GM21825 (cell line): Measurements from ENCODE around the gene GIPC3.

Experiments
- ATAC-seq: cut with Tn5 transposase; IDR thresholded peaks from one replicate; pipeline ENCODE4 v1.9.1; 2021; ENCODE audit warnings: mild to moderate bottlenecking, moderate library complexity; ENCODE audit not compliant: unreplicated experiment

Gene GIPC3, protein sequence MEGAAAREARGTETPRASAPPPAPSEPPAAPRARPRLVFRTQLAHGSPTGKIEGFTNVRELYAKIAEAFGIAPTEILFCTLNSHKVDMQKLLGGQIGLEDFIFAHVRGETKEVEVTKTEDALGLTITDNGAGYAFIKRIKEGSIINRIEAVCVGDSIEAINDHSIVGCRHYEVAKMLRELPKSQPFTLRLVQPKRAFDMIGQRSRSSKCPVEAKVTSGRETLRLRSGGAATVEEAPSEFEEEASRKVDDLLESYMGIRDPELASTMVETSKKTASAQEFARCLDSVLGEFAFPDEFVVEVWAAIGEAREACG

DNA sequence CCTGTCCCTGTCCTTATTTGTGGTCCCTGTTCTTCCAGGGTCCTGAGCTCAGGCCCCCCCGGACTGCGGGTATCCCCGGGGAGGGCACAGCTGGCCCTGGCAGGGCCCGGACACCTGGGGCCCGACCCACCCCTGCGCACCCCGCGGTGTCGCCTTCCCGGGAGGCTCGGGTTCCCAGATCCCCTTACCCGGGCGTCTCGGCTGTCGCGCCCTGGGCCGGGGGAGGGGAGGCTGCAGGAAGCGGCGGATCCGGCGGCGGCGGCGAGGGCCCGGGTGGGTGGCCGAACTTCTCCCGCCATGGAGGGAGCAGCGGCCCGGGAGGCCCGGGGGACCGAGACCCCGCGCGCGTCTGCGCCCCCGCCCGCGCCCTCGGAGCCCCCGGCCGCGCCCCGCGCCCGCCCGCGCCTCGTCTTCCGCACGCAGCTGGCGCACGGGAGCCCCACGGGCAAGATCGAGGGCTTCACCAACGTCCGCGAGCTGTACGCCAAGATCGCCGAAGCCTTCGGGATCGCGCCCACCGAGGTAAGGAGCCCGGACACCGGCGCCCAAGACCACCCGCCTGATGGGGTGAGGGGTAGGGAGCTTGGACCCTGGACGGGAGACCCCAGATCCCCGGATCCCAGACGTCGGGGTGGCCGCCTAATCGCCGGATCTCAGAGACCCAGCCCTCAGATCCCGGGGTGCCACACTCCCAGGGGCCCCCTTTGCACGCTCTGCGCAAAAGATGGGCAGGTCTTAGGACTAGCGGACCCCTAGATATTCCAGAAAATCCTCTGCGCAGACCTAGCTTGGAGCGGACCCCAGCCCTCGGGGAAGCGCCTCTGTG, at the start of gene GIPC3:
GIPC3 (plus strand) TSS at position 178 of the 826 bp plus-strand sequence; CDS start at position 298, 120 bp downstream.
- no peak for ATAC-seq

DNA sequence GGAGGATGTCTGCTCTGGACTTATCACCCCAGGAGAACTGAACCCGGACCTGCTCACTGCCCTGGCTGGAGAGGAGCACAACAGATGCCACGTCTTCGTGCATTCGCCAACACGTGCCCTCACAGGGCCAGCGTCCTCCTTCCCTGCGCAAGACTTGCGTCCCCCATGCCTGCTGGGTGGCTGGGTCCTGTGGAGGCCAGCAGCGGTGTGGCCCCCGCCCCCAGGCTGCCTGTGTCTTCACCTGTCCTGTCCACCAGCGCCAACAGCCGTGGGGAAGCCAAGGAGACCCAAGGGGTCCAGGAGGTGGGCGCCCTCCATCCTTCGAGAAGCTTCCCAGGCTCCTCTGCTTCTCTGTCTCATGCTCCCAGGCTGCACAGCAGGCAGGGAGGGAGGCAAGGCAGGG, 49.7 kb upstream of the GIPC3 start:
- no peak for ATAC-seq

DNA sequence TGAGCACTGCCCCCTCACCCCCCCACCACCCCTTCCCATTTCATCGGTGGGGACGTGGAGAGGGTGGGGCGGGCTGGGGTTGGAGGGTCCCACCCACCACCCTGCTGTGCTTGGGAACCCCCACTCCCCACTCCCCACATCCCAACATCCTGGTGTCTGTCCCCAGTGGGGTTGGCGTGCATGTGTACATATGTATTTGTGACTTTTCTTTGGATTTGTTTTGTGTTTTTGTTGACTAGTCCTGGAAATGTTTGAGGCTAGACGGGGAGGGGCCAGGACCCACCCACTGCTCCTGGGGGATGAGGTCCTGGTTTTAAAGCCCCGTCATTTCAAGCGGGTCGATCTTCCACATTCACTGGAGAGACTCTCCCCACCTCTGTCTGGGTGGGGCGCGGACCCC, 49.3 kb upstream of the GIPC3 start:
- no peak for ATAC-seq

DNA sequence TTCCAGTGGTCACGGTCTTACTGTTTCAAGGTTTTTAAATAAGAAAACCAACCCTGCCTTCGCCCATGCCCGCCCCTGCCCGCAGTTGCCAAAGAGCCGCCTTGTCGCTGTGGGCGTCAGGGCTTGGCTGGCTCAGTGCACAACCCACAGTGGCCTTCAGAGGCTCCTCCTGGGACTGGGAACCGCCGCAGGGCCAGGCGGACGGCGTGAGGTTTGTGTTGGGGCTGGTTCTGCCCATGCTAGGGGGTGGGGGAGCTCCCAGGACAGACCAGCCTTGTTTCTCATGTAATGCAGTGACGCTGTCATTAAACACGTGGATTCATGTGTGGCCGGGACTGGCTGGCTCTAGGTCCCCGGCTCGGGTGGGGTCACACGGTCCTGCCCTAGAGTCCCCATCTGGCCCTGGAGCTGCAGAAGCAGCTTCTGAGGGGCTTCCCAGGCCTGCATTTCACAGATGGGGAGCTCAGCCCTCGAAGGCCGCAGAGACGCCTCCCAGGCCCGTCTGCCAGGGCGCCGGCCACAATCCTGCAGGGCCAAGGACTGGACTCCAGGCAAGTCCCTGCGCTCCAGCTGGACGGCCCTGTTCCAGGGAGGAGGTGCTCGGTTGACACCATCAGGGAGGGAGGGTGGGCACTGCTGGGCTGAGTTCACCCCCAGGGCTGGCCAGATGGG, 48.7 kb upstream of the GIPC3 start:
- no peak for ATAC-seq

DNA sequence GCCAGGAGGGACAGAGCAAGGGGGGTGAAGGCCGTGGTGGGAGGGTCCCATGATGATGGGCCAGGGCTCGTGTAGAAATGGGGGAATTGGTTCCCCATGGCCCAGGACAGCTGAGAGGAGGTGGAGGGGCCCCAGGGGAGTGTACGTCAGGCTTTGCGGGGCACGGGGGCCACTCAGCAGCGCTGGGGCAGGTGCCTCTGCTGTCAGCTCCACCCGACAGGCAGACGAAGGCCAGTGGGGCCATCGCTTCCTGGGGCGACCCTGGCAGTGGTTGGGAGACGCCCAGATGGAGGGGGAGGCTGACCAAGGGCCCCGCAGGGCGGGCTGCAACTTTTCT, 48.2 kb upstream of the GIPC3 start:
- ATAC-seq: no peak

DNA sequence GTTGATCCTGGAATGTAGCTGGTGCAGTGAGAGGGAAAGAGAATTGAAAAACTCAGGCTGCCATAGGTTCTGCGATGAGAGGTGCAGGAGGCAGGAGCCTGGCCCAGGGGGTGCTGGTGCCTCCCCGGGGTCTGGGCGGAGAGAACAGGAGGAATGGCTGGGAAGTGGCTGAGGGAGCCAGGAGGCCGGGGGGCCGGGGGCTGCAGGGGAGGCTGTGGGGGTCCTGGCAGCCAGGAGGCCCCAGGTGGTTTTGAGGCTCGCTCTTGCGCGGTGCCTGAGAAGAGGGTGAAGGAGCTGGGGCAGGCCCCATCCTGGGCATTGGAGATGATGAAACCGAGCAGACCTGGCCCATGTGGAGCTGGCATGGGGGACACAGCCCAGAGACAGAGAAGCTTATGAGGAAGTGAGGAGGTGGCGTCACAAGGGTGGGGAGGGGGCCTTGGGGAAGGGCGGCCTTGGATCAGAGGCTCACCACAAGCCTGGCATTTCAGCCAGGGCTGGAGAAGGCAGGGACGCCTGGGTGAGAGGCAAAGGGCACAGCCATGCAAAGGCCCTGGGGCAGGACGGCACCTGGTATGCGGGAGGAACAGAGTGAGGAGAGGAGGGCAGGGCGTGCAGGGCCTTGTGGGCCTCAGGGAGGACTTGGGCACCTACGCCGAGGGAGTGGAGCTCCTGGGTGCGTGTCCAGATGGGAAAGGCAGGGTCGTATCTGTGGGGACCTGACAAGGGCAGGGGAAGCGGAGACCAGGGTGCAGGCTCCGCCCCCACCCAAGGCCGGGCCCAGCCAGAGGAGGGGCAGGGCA, 47.6 kb upstream of the GIPC3 start:
- no peak for ATAC-seq

DNA sequence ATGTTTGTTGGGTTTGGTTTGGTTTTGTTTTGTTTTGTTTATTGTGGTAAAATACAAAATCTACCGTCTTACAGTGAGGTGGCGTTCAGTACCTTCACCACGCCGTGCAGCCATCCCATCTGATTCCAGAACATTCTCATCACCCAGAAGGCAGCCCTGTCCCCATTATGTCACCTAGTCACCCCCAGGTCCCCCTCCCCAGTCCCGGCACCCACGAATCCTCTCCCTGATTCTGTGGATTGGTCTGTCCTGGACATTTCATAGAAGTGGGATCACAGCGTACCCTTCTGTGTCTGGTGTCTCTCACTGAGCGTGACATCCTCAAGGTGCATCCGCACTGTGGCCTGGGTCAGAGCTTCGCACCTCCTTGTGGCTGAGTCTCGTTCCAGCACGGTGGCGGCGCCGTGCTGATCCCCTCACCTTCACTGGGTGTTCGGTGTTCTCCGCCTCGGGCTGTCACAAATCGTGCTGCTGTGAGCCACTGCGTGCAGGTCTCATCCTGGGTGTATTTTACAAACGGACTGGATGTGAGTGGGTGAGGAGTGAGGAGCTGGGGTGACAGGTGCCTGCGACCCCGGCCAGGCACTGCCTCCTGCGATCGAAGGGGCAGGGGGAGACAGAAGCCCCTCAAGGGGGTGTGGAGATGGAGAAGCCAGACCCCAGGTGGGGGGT, 46.9 kb upstream of the GIPC3 start:
- ATAC-seq: no peak

DNA sequence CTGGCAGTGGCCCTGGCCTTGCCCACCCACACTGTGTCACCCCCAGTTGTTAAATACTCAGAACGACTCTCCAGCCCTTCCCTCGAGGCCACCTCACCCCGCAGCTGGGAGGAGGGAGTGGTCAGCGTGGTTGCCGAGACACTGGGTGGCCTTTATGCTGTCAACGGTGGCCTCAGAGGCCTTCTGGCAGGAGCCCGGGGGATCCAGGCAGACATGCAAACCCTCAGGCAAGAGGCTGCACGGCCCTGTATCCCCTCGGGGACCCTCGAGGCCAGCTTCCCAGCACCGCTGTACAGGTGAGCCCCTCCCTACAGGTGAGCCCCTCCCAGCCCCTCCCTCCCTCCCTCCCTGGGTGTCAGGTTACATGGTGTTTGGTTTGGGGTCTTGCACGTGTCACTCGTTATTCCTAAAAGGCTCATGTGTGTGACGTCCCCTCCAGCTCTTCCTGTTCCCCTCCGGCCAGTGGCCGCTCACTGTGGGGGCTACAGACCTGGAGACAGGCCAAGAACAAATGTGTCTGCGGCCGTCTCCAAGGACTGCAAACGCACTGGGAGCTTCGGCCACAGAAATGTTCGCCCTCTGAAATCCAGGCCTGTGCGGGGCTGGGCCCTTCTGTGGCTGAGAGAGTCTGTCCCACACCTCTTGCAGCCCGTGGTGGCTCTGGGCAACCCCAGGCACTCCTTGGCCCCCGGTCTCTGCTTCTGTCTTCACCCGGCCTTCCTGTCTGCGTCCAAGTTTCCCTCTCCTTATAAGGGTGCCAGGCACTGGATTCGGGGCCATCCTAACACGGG, 46.1 kb upstream of the GIPC3 start, which contains the start of gene TEKTIP1:
TEKTIP1 (plus strand) TSS at position 210 of the 791 bp plus-strand sequence; CDS start at position 214, 4 bp downstream.
- ATAC-seq: no peak

DNA sequence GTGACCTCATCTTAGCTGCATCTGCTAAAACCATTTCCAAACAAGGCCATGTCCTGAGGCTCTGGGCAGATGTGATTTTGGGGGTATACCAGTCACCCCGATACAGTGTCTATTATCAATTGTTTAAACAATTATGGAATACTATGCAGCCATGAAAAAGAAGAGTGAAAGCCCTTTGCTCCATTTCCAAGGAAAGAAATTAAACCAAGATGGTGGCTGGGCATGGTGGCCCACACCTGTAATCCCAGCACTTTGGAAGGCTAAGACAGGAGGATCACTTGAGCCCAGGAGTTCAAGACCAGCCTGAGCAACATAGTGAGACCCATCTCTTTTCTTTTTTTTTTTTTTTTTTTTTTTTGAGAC, 45.5 kb upstream of the GIPC3 start:
- ATAC-seq: no peak

DNA sequence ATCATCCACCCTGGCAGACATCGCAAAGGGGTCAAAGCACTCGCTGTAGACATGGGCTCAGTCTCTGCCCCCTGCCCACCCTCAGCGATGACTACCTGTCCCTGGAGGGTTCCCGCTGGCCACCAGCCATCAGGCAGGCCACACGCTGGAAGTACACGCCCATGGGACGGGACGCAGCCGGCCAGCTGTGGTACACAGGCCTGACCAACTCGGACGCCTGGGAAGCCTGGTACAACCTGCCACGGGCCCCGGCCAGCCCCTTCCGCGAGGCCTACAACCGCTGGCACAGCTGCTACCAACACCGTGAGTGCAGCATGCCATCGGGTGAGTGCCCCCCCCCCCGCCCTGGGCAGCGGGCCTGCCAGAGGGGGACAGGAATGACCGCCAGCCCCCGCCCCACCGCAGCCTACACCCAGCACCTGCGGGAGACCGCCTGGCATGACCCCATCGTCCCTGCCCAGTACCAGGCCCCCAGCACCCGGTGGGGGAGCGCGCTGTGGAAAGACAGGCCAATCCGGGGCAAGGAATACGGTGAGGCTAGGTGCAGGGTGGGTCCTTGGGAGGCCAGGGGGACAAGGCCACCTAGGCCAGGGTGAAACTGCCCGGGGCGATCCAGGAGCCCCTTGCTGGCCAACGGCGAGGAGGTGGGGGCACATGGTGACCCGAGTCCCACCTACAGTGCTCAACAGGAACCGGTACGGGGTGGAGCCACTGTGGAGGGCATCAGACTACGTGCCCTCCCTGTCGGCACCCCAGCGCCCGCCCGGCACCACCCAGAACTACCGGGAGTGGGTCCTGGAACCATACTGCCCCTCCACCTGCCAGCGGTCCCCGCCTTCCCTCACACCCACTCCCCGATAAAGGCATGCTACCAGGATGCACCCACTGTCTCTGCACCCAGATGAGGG, 41.9 kb upstream of the GIPC3 start:
- no peak for ATAC-seq

DNA sequence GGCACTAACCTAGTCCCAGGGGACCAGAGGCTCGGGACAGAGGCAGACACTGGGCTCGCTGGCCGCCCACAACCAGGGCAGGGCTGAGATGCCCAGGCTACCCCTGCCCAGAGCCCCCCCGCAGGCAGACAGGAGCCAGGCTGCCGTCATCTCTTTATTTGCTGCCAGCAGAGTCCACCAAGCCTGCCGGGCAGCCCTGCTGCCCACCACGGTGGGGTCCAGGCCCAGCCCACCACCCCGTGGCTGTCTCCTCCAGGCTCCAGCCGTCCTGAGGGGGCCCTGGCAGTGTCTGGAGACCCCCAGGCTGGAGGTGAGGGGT, 41.3 kb upstream of the GIPC3 start:
- no peak for ATAC-seq

DNA sequence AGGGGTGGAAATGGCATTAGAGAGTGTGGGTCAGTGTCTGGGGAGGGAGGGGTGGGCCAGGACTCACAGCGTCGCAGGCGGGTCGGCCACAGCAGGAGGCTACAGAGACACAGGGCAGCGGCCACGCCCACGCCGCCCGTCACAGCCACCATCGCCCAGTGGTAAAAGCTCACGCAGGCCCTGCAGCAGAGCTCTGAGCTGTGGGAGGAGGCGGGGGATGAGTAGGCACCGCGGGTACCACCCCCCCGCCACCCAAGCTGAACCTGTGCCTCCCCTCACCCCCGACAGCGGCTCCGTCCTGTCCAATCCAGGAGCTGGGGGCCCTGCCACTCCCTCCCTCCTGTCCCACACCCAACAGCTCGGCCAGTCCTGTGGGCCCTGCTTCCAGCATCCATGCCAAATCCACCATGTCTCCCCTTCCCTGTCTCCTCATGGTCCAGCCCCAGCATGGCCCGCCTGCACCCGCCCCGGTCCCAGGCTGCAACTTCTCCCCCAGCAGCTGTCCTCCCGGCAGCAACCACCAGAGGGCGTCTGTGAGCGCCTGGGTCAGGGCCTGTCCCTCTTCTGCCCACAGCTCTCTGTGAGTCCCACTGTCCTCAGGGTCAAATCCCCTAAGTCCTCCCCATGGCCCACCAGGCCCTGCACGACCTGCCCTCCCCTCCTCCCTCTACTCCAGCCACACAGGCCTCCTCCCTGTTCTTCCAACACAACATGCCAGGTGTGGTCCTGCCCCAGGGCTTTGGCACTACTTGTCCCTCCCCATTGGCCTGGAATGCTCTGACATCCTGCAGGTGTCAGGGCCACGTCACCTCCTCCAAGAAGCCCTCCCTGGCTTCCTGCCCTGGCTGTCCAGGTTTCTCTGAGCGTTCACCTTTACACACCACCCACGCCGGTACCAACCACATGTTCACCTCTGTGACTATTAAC, 40.3 kb upstream of the GIPC3 start:
- no peak for ATAC-seq

DNA sequence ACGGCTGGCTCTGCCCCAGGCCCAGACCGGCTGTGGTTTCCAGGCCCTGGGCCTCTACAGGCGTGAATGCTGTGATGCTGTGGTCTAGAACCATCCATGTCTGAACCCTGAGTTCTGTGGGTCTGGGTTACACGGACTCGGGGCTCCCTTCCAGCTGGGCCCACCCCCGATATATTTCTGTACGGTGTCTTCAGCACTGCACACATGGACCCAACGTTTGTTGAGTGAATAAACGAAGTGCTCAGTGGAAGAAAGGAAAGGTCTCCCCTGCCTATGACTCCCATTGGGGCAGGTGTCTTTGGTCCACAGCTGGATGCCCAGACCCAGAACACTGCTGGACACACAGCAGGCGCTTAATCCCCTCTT, 39.6 kb upstream of the GIPC3 start:
- ATAC-seq: no peak

DNA sequence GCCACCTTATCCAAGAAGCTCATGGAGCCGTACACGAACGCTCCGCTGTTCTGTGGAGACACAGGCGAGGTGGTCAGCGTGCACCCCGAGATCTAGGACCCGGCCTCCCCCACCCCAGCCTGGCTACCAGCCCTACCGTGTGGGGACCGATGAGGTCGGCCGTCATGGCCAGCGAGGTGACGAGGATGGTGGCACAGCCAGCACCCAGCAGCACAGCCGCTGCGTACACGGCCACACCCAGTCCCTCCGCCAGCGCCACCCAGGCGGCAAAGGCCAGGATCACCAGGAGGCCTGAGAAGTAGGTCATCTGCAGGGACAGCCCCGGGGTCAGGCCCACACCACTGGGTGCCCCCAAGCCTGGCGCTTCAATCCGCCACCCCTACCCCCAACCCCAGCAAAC, 39.2 kb upstream of the GIPC3 start:
- no peak for ATAC-seq

DNA sequence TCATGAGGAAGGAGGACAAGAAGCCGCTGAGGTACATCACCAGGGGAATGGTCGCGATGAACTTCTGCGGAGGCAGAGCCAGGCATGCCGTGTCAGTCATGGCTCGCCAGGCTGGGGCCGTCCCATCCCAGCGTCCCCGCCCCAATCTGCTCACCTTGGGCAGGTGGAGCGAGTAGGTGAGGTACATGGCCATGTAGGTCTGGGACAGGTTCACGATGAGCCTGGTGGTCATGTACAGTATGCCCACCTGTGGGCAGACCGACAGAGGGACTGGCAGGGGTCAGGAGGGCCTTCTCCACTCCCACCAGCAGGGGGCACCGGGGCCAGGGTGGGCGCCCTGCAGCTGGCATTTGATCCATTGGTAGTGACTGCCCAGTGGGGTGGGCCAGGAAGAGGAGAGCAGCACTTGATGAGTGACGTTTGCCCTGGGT, 38.0 kb upstream of the GIPC3 start:
- ATAC-seq: no peak

DNA sequence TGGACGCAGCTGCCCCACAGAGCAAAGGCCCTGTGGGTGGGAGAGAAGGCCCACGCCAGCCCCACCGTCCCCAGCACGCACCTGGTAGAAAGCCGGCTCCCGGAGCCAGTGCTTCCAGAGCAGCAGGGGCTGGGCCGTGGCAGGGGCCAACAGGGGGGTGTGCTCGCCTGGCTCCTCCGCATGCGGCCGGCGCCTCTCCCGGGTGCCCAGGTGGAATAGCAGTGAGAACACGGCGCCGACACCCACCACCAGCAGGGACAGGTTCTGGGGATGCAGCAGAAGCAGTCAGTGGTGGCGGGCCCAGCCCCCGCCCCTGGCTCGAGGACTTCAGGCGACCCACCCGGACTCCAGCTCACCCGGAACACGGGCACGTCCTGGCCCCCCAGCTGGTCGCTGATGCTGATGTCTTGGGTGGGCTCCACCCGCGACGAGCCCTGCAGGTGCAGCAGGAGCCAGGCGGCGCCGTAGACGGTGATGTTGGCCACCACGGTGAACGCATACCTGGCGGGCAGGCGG, 37.5 kb upstream of the GIPC3 start:
- ATAC-seq: no peak

DNA sequence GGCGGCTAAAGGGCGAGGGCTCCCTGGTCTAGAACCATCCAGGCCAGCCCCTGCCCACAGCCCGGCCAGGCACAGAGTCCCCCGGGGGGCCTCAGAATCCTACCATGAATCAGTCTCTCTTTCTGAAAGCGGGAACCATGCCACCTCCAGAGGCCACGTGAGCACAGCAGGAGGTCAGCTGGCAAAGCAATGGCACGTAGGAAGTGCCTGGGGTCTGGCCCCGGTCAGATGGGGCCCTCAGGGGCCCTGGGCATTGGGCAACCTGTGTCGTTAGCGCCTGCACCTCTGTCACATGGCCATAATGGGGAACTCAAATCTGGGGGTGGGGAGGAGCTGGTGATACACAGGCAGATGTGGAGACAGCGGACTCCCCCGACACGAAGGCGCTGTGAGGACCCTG, 36.7 kb upstream of the GIPC3 start:
- ATAC-seq: no peak

DNA sequence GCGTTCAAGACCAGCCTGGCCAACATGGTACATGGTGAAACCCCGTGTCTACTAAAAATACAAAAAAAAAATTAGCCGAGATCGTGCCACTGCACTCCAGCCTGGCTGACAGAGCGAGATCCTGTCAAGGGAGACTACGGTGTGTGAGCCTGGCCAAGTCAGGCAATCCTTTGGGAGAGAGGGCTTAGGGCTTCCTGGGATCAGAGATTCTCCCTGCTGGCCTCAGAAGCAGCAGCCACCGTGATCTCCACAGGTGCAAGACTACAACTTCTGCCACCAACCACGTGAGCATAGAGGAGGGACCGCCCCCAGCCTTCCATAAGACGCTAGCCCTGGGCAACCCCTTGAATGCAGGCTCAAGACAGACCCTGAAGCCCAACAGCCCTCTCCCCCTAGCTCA, 35.5 kb upstream of the GIPC3 start:
- ATAC-seq: no peak
